Astrocyte (in vitro differentiated cells and primary cell): Measurements from ENCODE around the gene XRN2.

Experiments
- EZH2 ChIP-seq: IDR thresholded peaks from 2 replicates; pipeline ENCODE4 v1.6.1; 2012; ENCODE audit warnings: mild to moderate bottlenecking, low read length, inconsistent platforms; ENCODE audit not compliant: insufficient read depth
- TF ChIP-seq, protein P1 (sequence below): IDR thresholded peaks from 2 replicates; pipeline ENCODE4 v1.5.1; 2011; ENCODE audit warnings: low read depth, mild to moderate bottlenecking, inconsistent platforms, low read length, moderate library complexity; ENCODE audit not compliant: insufficient read depth

DNA sequence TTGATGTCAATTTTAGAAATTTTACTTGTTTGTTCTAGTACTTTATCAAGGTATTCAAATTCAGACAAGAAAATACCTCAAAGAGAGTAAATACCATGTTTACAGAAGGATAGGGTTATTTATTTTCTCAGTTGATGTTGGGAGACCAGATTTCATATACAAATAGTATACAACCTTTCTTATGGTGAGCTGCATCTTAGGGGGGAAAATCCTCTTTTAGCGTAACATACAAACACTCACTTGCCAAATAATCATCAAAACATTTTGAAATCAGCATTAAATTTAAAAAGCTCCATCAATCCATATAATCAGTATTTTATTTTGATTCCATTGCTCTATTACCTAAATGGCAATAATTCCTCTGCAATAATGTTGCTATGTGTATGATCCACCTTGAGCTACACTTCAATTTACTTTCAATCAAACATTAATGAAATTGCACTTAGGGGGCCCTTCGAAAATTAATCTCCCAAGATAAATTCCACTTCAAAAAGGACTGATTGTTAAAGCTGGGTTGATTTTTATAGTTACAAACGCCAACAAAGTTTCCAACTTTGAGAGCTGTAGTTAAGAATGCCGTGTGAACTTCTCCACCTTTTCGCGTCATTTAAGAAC is 92.0 kb downstream of the XRN2 start:
- TF ChIP-seq, protein P1, sequence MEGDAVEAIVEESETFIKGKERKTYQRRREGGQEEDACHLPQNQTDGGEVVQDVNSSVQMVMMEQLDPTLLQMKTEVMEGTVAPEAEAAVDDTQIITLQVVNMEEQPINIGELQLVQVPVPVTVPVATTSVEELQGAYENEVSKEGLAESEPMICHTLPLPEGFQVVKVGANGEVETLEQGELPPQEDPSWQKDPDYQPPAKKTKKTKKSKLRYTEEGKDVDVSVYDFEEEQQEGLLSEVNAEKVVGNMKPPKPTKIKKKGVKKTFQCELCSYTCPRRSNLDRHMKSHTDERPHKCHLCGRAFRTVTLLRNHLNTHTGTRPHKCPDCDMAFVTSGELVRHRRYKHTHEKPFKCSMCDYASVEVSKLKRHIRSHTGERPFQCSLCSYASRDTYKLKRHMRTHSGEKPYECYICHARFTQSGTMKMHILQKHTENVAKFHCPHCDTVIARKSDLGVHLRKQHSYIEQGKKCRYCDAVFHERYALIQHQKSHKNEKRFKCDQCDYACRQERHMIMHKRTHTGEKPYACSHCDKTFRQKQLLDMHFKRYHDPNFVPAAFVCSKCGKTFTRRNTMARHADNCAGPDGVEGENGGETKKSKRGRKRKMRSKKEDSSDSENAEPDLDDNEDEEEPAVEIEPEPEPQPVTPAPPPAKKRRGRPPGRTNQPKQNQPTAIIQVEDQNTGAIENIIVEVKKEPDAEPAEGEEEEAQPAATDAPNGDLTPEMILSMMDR = no peak
- no peak for TF ChIP-seq EZH2
